GM23248 (cell line): ENCODE results near the gene NOS1AP.

ENCODE experiments used
- EZH2 ChIP-seq: fragments of 200-600 bp; sonication (generic); IDR thresholded peaks from 2 replicates; pipeline ENCODE4 v1.6.1; 2018; ENCODE audit warnings: antibody characterized with exemption, mild to moderate bottlenecking; ENCODE audit not compliant: insufficient read depth, poor library complexity, severe bottlenecking
- EZH2phosphoT487 ChIP-seq: fragments of 200-600 bp; sonication (generic); IDR thresholded peaks from 2 replicates; pipeline ENCODE4 v1.6.1; 2018; ENCODE audit warnings: antibody characterized with exemption, moderate library complexity, mild to moderate bottlenecking, low read depth; ENCODE audit not compliant: insufficient read depth

DNA sequence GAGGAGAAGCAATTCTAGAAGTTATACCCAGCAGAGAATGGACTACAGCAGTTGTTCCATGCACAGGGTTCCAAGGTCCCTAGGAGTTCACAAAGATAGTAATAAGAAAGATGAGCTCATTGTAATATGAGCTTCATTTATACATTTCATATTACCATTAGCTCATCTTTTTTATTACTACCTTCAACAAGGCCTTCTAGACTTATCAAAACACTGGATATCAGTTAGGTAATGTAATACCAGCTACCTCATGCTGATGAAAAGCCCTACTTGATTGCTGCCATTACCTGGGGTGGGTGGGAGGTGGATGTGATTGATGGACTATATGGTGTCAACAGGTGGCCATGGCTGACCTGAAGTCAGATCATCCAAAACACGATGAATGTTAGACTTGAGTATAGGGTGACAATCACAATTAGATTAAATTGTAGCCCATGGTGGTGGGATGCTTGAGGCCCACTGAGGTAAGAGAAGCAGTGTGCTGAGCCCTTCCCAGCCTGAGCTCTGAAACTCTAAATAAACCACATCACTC lies 273.0 kb downstream of the NOS1AP start:
- TF ChIP-seq EZH2, result no peak
- no peak for TF ChIP-seq EZH2phosphoT487
